ENCODE measurements around the gene GAS6. TPM values are rescaled to one million over a fixed set of nuclear protein-coding genes. Genes with fewer than 3 reads are reported as not detected.

The GAS6 gene
- total RNA-seq, 2 donors from 2014 or later, result 206 to 254 TPM

DNA sequence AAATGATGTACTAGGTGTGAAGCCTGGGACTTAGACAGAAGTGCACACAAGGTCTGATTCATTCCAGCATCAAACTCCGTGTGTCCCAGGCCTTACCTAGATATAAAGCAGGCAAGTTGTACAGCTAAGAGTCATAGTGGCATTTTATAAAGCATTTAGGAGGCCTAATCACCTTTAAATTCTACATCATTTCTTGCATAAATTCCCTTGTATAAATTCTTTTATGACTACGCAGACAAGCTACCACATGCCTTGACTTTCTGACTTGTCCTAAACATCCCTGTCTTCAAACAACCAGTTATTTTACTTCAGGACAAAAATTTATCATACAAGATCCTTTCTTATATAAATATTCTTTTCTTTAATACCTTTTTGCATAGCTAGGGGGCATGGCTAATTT lies 82.3 kb downstream of the GAS6 start:
- H3K36me3 ChIP-seq, result no peaks in the 10 kb centered on the region
- DNase-seq (ENCODE audit: low spot score), result no peak
- H3K4me1 ChIP-seq, result no peaks in the 10 kb centered on the region
- no peaks in the 10 kb centered on the region for H3K27me3 ChIP-seq
- no peak overlapping the region for H3K4me3 ChIP-seq
- TF ChIP-seq CTCF (IDR thresholded peaks at IDR 0.05), result no peak
- H3K27ac ChIP-seq, result no peak overlapping the region
- H3K9me3 ChIP-seq, result no peaks in the 10 kb centered on the region

GRCh38 chr13:113777311-113778260 lies 86.3 kb downstream of the GAS6 start:
- DNase-seq (ENCODE audit: low spot score), result no peak
- TF ChIP-seq CTCF (IDR thresholded peaks at IDR 0.05), result no peak
- no peak overlapping the region for H3K4me3 ChIP-seq
- no peak overlapping the region for H3K27ac ChIP-seq
- H3K9me3 ChIP-seq, result no peaks in the 10 kb centered on the region
- no peaks in the 10 kb centered on the region for H3K4me1 ChIP-seq
- H3K27me3 ChIP-seq, result no peaks in the 10 kb centered on the region
- H3K36me3 ChIP-seq, result no peaks in the 10 kb centered on the region

DNA sequence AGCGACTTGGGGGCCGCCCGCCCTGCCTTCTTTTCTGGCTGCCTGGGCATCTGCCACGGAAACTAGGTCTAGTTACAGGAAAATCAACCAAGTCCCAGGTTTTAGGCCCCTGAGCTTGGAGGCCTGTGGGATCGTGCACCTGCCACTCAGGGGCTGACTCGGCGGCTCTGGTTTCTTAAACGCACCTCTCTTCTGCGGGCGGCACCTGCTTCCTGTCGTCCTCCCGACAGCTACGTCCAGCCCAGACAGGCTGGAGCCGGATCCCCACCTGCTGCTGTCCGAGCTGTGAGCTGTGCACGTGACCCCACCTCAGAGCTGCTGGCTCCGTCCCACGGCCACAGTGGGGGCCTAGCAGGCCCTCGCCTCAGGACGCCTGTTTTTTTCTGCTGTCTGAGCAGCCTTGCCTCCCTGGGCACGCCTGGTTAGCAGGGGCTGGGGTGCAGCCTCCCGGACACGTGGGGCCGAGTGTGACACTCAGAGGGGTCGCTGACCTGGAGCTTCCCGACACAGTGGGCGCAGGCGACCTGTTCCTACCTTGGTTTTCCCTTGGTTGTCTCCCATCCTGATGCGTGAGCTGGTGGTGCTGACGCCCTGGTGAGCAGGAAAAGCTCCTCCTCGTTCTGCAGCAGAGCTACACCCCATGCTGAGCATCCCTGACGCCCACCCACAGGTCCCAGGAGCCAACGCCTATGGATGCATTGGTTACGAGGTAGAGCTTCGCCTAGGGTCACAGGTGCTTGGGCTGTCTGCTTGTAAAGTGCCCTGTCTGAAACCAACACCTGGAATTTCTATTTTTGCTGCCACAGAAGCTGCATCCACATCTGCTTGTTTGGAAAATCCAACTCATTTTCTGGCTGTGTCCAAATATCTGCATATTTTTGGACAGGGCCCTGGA lies 87.4 kb downstream of the GAS6 start:
- Histone ChIP-seq H3K27me3 (no peaks in the 10 kb centered on the region), H3K36me3 (no peaks in the 10 kb centered on the region), H3K4me3 (no peak overlapping the region), H3K4me1 (no peaks in the 10 kb centered on the region), H3K9me3 (no peaks in the 10 kb centered on the region), H3K27ac (no peak overlapping the region)
- TF ChIP-seq CTCF (IDR thresholded peaks at IDR 0.05), result no peak
- no peak for DNase-seq (ENCODE audit: low spot score)

GRCh38 chr13:113775451-113776145 lies 88.3 kb downstream of the GAS6 start:
- no peaks in the 10 kb centered on the region for H3K9me3 ChIP-seq
- no peak for DNase-seq (ENCODE audit: low spot score)
- no peak for TF ChIP-seq CTCF (IDR thresholded peaks at IDR 0.05)
- H3K36me3 ChIP-seq, result no peaks in the 10 kb centered on the region
- H3K4me1 ChIP-seq, result no peaks in the 10 kb centered on the region
- H3K27ac ChIP-seq, result no peak overlapping the region
- no peaks in the 10 kb centered on the region for H3K27me3 ChIP-seq
- H3K4me3 ChIP-seq, result no peak overlapping the region

- DNase-seq (ENCODE audit: low spot score), result no peak
- Histone ChIP-seq H3K9me3 (no peaks in the 10 kb centered on the region), H3K27me3 (no peaks in the 10 kb centered on the region), H3K36me3 (no peaks in the 10 kb centered on the region), H3K27ac (no peak overlapping the region), H3K4me1 (no peaks in the 10 kb centered on the region), H3K4me3 (no peak overlapping the region)
- TF ChIP-seq CTCF (IDR thresholded peaks at IDR 0.05), result no peak
These were observed 89.4 kb downstream of the GAS6 start for GRCh38 chr13:113774177-113775107.

Data from right atrium auricular region (tissue), 2 donors.